HG02885 (cell line): Measurements from ENCODE around the gene ALG3.
A peak's percentile ranks its signal among the peaks of the same experiment; 100 is the strongest.

Experiments
- ATAC-seq: cut with Tn5 transposase; IDR thresholded peaks from one replicate; pipeline ENCODE4 v1.9.1; 2021; ENCODE audit warnings: mild to moderate bottlenecking; ENCODE audit not compliant: unreplicated experiment, poor library complexity

The ALG3 gene

GRCh38 chr3:184236636-184237035, 12.1 kb downstream of the ALG3 start:
- ATAC-seq, result no peak

GRCh38 chr3:184236033-184236410, 12.7 kb downstream of the ALG3 start:
- no peak for ATAC-seq

- ATAC-seq, result no peak
Measured at GRCh38 chr3:184235381-184236032, 13.3 kb downstream of the ALG3 start.

GRCh38 chr3:184234671-184235380, 13.9 kb downstream of the ALG3 start:
- no peak for ATAC-seq

GRCh38 chr3:184234224-184234623, 14.5 kb downstream of the ALG3 start:
- ATAC-seq, result no peak

GRCh38 chr3:184233127-184233843, 15.5 kb downstream of the ALG3 start:
- no peak for ATAC-seq

GRCh38 chr3:184231671-184232070, 17.1 kb downstream of the ALG3 start:
- no peak for ATAC-seq

GRCh38 chr3:184230603-184231528, 17.9 kb downstream of the ALG3 start:
- ATAC-seq, result no peak

- ATAC-seq, result no peak
Measured at GRCh38 chr3:184230081-184230602, 18.6 kb downstream of the ALG3 start.

- peak; percentile 65 for ATAC-seq
Measured at GRCh38 chr3:184229394-184230080, 19.2 kb downstream of the ALG3 start, which contains the start of gene VWA5B2. Gene VWA5B2, plus strand, starts transcription at chr3:184229585. Its CDS starts 944 bp downstream, at chr3:184230529.

- no peak for ATAC-seq
Measured at GRCh38 chr3:184228376-184229137, 20.2 kb downstream of the ALG3 start.

GRCh38 chr3:184227481-184227935, 21.3 kb downstream of the ALG3 start:
- ATAC-seq, result no peak

GRCh38 chr3:184223946-184224345, 24.8 kb downstream of the ALG3 start:
- ATAC-seq, result no peak

- no peak for ATAC-seq
Measured at GRCh38 chr3:184222521-184222920, 26.2 kb downstream of the ALG3 start.

- ATAC-seq, result no peak
Measured at GRCh38 chr3:184218814-184219213, 29.9 kb downstream of the ALG3 start.

GRCh38 chr3:184211718-184212117, 37.0 kb downstream of the ALG3 start:
- ATAC-seq, result no peak

- ATAC-seq, result no peak
Measured at GRCh38 chr3:184211297-184211696, 37.5 kb downstream of the ALG3 start.

- no peak for ATAC-seq
Measured at GRCh38 chr3:184209146-184209923, 39.4 kb downstream of the ALG3 start.
